GM23338 (cell line): Measurements from ENCODE around the gene DCPS. TPM values are rescaled to one million over a fixed set of nuclear protein-coding genes. Genes with fewer than 3 reads are reported as not detected.

ENCODE experiments used
- ATAC-seq: fragments of 200-7000 bp; cut with Tn5 transposase; 3 replicates; pipeline ENCODE4 v1.9.1; 2020
- DNase-seq: peaks from one replicate; pipeline ENCODE4 v3.0.0-alpha.2; 2015; ENCODE audit warnings: low spot score
- H2AFZ ChIP-seq: fragments of 200-600 bp; sonication (generic); 2 replicates; pipeline ENCODE4 v1.8.0; 2016; ENCODE audit warnings: antibody characterized with exemption, mild to moderate bottlenecking, moderate library complexity
- H3F3A ChIP-seq: fragments of 200-600 bp; sonication (generic); replicated peaks from 2 replicates; pipeline ENCODE4 v1.8.0; 2017; ENCODE audit warnings: antibody characterized with exemption, mixed run types, low read depth
- H3K27ac ChIP-seq: fragments of 200-600 bp; sonication (generic); 2 replicates; pipeline ENCODE4 v1.6.1; 2016; ENCODE audit warnings: low read depth
- H3K27me3 ChIP-seq: fragments of 200-600 bp; sonication (generic); 2 replicates; pipeline ENCODE4 v1.8.0; 2016; ENCODE audit warnings: mild to moderate bottlenecking, mixed run types, moderate library complexity; ENCODE audit not compliant: insufficient read depth
- H3K36me3 ChIP-seq: fragments of 200-600 bp; sonication (generic); 2 replicates; pipeline ENCODE4 v1.8.0; 2016; ENCODE audit warnings: mild to moderate bottlenecking; ENCODE audit not compliant: insufficient read depth
- H3K4me1 ChIP-seq: fragments of 200-600 bp; sonication (generic); 2 replicates; pipeline ENCODE4 v1.8.0; 2016; ENCODE audit warnings: mild to moderate bottlenecking, moderate library complexity; ENCODE audit not compliant: insufficient read depth
- H3K4me2 ChIP-seq: fragments of 200-600 bp; sonication (generic); 2 replicates; pipeline ENCODE4 v1.7.1; 2017; ENCODE audit warnings: mixed run types
- H3K4me3 ChIP-seq: fragments of 200-600 bp; sonication (generic); 2 replicates; pipeline ENCODE4 v1.6.1; 2016; ENCODE audit warnings: mixed run types
- H3K79me2 ChIP-seq: fragments of 200-600 bp; sonication (generic); replicated peaks from 2 replicates; pipeline ENCODE4 v1.8.0; 2017; ENCODE audit warnings: mild to moderate bottlenecking; ENCODE audit not compliant: insufficient read depth
- H3K9me2 ChIP-seq: fragments of 200-600 bp; sonication (generic); 2 replicates; pipeline ENCODE4 v1.8.0; 2017; ENCODE audit not compliant: insufficient read depth
- H4K20me1 ChIP-seq: fragments of 200-600 bp; sonication (generic); replicated peaks from 2 replicates; pipeline ENCODE4 v1.8.0; 2017; ENCODE audit warnings: mild to moderate bottlenecking; ENCODE audit not compliant: insufficient read depth
- H3K27ac Mint-ChIP-seq: 2 replicates; pipeline ENCODE4 v1.8.0; 2020; ENCODE audit warnings: inconsistent platforms, mild to moderate bottlenecking, moderate library complexity, mixed read lengths
- H3K27me3 Mint-ChIP-seq: 3 replicates; pipeline ENCODE4 v1.8.0; 2022; ENCODE audit warnings: low read depth, mild to moderate bottlenecking, moderate library complexity, mixed read lengths, inconsistent platforms; ENCODE audit not compliant: insufficient read depth, poor library complexity
- H3K36me3 Mint-ChIP-seq: 3 replicates; pipeline ENCODE4 v1.8.0; 2021; ENCODE audit warnings: low read depth, mild to moderate bottlenecking, inconsistent platforms, moderate library complexity, mixed read lengths
- H3K4me1 Mint-ChIP-seq: 3 replicates; pipeline ENCODE4 v1.8.0; 2020; ENCODE audit warnings: mild to moderate bottlenecking, inconsistent platforms, mixed read lengths
- H3K4me3 Mint-ChIP-seq: 3 replicates; pipeline ENCODE4 v1.8.0; 2021; ENCODE audit warnings: moderate library complexity, mild to moderate bottlenecking, inconsistent platforms, mixed read lengths
- H3K9me3 Mint-ChIP-seq: 3 replicates; pipeline ENCODE4 v1.8.0; 2020; ENCODE audit warnings: moderate library complexity, mild to moderate bottlenecking, inconsistent platforms, mixed read lengths
- CREB1 ChIP-seq: fragments of 250-450 bp; sonication (Bioruptor Pico); IDR thresholded peaks from 2 replicates; pipeline ENCODE4 v1.5.0; 2020; ENCODE audit warnings: low read depth, mild to moderate bottlenecking, moderate library complexity
- EZH2 ChIP-seq: fragments of 200-600 bp; sonication (generic); IDR thresholded peaks from one replicate; pipeline ENCODE4 v1.8.0; 2017; ENCODE audit warnings: antibody characterized with exemption, mild to moderate bottlenecking, low read depth; ENCODE audit not compliant: unreplicated experiment
- EZH2phosphoT487 ChIP-seq: fragments of 200-600 bp; sonication (generic); IDR thresholded peaks from one replicate; pipeline ENCODE4 v1.8.1; 2018; ENCODE audit warnings: antibody characterized with exemption; ENCODE audit not compliant: unreplicated experiment
- JUNB ChIP-seq: IDR thresholded peaks from one replicate; pipeline ENCODE4 v1.6.1; 2016; ENCODE audit warnings: antibody characterized with exemption; ENCODE audit not compliant: unreplicated experiment
- NANOG ChIP-seq: IDR thresholded peaks from 2 replicates; pipeline ENCODE4 v1.6.1; 2016; ENCODE audit warnings: antibody characterized with exemption, borderline replicate concordance
- POLR2AphosphoS5 ChIP-seq: IDR thresholded peaks from 2 replicates; pipeline ENCODE4 v1.6.1; 2016; ENCODE audit warnings: antibody characterized with exemption, low read depth
- STAT1 ChIP-seq: IDR thresholded peaks from one replicate; pipeline ENCODE4 v1.6.1; 2016; ENCODE audit warnings: antibody characterized with exemption; ENCODE audit not compliant: unreplicated experiment
- ZNF114 ChIP-seq: fragments of 250-450 bp; sonication (Bioruptor Pico); IDR thresholded peaks from 2 replicates; pipeline ENCODE4 v1.5.0; 2020; ENCODE audit warnings: mild to moderate bottlenecking, moderate library complexity
- ZNF331 ChIP-seq: fragments of 250-450 bp; sonication (Bioruptor Pico); IDR thresholded peaks from 2 replicates; pipeline ENCODE4 v1.5.0; 2020; ENCODE audit warnings: low read depth, mild to moderate bottlenecking, moderate library complexity
- polyA plus RNA-seq: library from polyadenylated mRNA; unstranded; fragments of >200 nt; fragmentation: Nextera tagmentation; extraction: Ambion mirVana; gene quantifications from 2 replicates; pipeline ENCODE4 v1.2.1, GENCODE V29; 2016
- total RNA-seq: library from RNA; depleted of rRNA; stranded (reverse); fragments of >200 nt; shearing (Covaris generic); gene quantifications from 2 replicates; pipeline ENCODE4 v1.2.3, GENCODE V29; 2014
- TF ChIP-seq, protein P1 (sequence below): IDR thresholded peaks from 2 replicates; pipeline ENCODE4 v1.6.1; 2016; ENCODE audit warnings: antibody characterized with exemption
- TF ChIP-seq, protein P2 (sequence below), 2 experiments: fragments of 200-600 bp in 1 of 2; sonication (generic) in 1 of 2; conservative IDR thresholded peaks; 2 replicates each; pipeline versions ENCODE4 v1.5.1 to v1.6.1; 2016 to 2017; ENCODE audit warnings: antibody characterized with exemption in 2 of 2, low read depth in 2 of 2, mild to moderate bottlenecking in 2 of 2, moderate library complexity in 1 of 2
- TF ChIP-seq, protein P3 (sequence below): IDR thresholded peaks from one replicate; pipeline ENCODE4 v1.6.1; 2018; ENCODE audit warnings: antibody characterized with exemption; ENCODE audit not compliant: unreplicated experiment
- TF ChIP-seq, protein P4 (sequence below): fragments of 250-450 bp; sonication (Bioruptor Pico); IDR thresholded peaks from 2 replicates; pipeline ENCODE4 v1.5.0; 2020; ENCODE audit warnings: mild to moderate bottlenecking, moderate library complexity

The DCPS gene
- total and polyA plus RNA-seq, 2 experiments from 2014 or later: 26.8 to 46.4 TPM

DNA sequence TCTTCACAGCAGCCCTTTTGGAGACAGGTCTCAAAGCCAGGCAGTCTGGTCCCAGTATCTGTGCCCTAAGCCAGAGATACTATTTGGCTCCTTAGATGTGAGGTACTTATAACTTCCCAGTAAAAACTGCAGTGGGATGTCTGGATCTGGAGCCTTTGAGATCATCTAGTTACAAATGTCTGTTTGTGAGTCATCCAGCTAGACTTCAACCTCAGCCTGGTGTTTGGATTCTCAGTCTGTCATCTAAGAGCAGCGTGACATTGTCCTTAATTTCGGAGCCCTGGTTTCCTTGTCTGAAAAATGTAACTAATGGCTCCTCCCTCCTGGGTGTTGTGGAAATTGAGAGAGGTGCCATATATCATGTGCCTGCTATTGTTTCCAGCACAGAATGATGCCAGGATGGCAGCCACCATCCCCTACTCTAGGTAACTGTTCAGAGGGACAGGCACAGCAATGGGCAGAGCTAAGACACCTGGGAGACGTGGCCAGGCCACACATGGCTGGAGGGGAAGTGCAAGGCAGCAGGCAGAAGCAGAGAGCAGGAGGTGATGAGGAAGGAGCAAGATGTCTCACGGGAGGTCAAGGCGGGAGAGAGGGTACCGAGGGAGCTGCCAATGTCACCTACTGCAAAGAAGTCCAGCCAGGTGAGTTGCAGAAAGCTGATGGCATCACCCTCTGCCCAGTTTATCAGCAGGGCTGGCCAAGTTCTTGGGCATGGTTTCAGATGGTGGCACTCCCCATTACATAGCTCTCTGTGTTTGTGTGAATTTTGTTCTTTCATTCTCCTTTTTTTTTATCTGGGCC is 31.0 kb downstream of the DCPS start:
- no peaks in the 10 kb centered on the region for H3K9me3 Mint-ChIP-seq
- ATAC-seq (no peak), DNase-seq (no peak)
- H2AFZ ChIP-seq: no peak overlapping the region
- peaks cover 10% of the 10 kb centered on the region for H3K27me3 Mint-ChIP-seq
- no peaks in the 10 kb centered on the region for H3K27me3 ChIP-seq
- H4K20me1 ChIP-seq: no peaks in the 10 kb centered on the region
- H3K4me2 ChIP-seq: no peak overlapping the region
- no peaks in the 10 kb centered on the region for H3K36me3 ChIP-seq
- H3K27ac Mint-ChIP-seq: no peak overlapping the region
- H3K36me3 Mint-ChIP-seq: peaks cover 9% of the 10 kb centered on the region; the same call in 2 of the 3 replicates
- H3K4me1 Mint-ChIP-seq: peaks cover 21% of the 10 kb centered on the region
- no peaks in the 10 kb centered on the region for H3F3A ChIP-seq
- TF ChIP-seq JUNB: no peak
- TF ChIP-seq, protein P1, sequence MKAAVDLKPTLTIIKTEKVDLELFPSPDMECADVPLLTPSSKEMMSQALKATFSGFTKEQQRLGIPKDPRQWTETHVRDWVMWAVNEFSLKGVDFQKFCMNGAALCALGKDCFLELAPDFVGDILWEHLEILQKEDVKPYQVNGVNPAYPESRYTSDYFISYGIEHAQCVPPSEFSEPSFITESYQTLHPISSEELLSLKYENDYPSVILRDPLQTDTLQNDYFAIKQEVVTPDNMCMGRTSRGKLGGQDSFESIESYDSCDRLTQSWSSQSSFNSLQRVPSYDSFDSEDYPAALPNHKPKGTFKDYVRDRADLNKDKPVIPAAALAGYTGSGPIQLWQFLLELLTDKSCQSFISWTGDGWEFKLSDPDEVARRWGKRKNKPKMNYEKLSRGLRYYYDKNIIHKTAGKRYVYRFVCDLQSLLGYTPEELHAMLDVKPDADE: no peak
- no peak for TF ChIP-seq NANOG
- TF ChIP-seq EZH2phosphoT487: no peak
- no peak for TF ChIP-seq STAT1
- TF ChIP-seq, protein P2, sequence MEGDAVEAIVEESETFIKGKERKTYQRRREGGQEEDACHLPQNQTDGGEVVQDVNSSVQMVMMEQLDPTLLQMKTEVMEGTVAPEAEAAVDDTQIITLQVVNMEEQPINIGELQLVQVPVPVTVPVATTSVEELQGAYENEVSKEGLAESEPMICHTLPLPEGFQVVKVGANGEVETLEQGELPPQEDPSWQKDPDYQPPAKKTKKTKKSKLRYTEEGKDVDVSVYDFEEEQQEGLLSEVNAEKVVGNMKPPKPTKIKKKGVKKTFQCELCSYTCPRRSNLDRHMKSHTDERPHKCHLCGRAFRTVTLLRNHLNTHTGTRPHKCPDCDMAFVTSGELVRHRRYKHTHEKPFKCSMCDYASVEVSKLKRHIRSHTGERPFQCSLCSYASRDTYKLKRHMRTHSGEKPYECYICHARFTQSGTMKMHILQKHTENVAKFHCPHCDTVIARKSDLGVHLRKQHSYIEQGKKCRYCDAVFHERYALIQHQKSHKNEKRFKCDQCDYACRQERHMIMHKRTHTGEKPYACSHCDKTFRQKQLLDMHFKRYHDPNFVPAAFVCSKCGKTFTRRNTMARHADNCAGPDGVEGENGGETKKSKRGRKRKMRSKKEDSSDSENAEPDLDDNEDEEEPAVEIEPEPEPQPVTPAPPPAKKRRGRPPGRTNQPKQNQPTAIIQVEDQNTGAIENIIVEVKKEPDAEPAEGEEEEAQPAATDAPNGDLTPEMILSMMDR (conservative IDR thresholded peaks at IDR 0.05; ENCODE audit: low read depth in 2 of 2): no peak
- no peak for TF ChIP-seq ZNF331 (CRISPR knock-in tag)
- TF ChIP-seq CREB1 (CRISPR knock-in tag): no peak
- TF ChIP-seq POLR2AphosphoS5: no peak
- TF ChIP-seq, protein P3, sequence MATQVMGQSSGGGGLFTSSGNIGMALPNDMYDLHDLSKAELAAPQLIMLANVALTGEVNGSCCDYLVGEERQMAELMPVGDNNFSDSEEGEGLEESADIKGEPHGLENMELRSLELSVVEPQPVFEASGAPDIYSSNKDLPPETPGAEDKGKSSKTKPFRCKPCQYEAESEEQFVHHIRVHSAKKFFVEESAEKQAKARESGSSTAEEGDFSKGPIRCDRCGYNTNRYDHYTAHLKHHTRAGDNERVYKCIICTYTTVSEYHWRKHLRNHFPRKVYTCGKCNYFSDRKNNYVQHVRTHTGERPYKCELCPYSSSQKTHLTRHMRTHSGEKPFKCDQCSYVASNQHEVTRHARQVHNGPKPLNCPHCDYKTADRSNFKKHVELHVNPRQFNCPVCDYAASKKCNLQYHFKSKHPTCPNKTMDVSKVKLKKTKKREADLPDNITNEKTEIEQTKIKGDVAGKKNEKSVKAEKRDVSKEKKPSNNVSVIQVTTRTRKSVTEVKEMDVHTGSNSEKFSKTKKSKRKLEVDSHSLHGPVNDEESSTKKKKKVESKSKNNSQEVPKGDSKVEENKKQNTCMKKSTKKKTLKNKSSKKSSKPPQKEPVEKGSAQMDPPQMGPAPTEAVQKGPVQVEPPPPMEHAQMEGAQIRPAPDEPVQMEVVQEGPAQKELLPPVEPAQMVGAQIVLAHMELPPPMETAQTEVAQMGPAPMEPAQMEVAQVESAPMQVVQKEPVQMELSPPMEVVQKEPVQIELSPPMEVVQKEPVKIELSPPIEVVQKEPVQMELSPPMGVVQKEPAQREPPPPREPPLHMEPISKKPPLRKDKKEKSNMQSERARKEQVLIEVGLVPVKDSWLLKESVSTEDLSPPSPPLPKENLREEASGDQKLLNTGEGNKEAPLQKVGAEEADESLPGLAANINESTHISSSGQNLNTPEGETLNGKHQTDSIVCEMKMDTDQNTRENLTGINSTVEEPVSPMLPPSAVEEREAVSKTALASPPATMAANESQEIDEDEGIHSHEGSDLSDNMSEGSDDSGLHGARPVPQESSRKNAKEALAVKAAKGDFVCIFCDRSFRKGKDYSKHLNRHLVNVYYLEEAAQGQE: no peak
- no peak for TF ChIP-seq EZH2
- TF ChIP-seq, protein P4, sequence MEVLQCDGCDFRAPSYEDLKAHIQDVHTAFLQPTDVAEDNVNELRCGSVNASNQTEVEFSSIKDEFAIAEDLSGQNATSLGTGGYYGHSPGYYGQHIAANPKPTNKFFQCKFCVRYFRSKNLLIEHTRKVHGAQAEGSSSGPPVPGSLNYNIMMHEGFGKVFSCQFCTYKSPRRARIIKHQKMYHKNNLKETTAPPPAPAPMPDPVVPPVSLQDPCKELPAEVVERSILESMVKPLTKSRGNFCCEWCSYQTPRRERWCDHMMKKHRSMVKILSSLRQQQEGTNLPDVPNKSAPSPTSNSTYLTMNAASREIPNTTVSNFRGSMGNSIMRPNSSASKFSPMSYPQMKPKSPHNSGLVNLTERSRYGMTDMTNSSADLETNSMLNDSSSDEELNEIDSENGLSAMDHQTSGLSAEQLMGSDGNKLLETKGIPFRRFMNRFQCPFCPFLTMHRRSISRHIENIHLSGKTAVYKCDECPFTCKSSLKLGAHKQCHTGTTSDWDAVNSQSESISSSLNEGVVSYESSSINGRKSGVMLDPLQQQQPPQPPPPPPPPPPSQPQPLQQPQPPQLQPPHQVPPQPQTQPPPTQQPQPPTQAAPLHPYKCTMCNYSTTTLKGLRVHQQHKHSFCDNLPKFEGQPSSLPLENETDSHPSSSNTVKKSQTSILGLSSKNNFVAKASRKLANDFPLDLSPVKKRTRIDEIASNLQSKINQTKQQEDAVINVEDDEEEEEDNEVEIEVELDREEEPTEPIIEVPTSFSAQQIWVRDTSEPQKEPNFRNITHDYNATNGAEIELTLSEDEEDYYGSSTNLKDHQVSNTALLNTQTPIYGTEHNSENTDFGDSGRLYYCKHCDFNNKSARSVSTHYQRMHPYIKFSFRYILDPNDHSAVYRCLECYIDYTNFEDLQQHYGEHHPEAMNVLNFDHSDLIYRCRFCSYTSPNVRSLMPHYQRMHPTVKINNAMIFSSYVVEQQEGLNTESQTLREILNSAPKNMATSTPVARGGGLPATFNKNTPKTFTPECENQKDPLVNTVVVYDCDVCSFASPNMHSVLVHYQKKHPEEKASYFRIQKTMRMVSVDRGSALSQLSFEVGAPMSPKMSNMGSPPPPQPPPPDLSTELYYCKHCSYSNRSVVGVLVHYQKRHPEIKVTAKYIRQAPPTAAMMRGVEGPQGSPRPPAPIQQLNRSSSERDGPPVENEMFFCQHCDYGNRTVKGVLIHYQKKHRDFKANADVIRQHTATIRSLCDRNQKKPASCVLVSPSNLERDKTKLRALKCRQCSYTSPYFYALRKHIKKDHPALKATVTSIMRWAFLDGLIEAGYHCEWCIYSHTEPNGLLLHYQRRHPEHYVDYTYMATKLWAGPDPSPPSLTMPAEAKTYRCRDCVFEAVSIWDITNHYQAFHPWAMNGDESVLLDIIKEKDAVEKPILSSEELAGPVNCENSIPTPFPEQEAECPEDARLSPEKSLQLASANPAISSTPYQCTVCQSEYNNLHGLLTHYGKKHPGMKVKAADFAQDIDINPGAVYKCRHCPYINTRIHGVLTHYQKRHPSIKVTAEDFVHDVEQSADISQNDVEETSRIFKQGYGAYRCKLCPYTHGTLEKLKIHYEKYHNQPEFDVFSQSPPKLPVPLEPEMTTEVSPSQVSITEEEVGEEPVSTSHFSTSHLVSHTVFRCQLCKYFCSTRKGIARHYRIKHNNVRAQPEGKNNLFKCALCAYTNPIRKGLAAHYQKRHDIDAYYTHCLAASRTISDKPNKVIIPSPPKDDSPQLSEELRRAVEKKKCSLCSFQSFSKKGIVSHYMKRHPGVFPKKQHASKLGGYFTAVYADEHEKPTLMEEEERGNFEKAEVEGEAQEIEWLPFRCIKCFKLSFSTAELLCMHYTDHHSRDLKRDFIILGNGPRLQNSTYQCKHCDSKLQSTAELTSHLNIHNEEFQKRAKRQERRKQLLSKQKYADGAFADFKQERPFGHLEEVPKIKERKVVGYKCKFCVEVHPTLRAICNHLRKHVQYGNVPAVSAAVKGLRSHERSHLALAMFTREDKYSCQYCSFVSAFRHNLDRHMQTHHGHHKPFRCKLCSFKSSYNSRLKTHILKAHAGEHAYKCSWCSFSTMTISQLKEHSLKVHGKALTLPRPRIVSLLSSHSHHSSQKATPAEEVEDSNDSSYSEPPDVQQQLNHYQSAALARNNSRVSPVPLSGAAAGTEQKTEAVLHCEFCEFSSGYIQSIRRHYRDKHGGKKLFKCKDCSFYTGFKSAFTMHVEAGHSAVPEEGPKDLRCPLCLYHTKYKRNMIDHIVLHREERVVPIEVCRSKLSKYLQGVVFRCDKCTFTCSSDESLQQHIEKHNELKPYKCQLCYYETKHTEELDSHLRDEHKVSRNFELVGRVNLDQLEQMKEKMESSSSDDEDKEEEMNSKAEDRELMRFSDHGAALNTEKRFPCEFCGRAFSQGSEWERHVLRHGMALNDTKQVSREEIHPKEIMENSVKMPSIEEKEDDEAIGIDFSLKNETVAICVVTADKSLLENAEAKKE: no peak
- TF ChIP-seq ZNF114 (CRISPR knock-in tag): no peak
- no peaks in the 10 kb centered on the region for H3K79me2 ChIP-seq
- no peak overlapping the region for H3K4me3 ChIP-seq
- H3K9me2 ChIP-seq: no peaks in the 10 kb centered on the region
- H3K4me3 Mint-ChIP-seq: no peak overlapping the region
- H3K4me1 ChIP-seq: peaks cover 5% of the 10 kb centered on the region
- H3K27ac ChIP-seq: no peak overlapping the region
